Endodermal cell (in vitro differentiated cells): ENCODE measurements around the gene FKBP1A. TPM values are rescaled to one million over a fixed set of nuclear protein-coding genes. Genes with fewer than 3 reads are reported as not detected.

Source experiments
- DNase-seq: peaks from one replicate; pipeline ENCODE4 v3.0.0-alpha.2; 2017
- H3K27ac ChIP-seq: 2 replicates; pipeline ENCODE4 v1.5.1; 2013; ENCODE audit warnings: mild to moderate bottlenecking, low read depth, low read length, moderate library complexity
- H3K27me3 ChIP-seq: 2 replicates; pipeline ENCODE4 v1.6.1; 2013; ENCODE audit warnings: mild to moderate bottlenecking, low read length, moderate library complexity; ENCODE audit not compliant: insufficient read depth, control insufficient read depth, poor library complexity, severe bottlenecking
- H3K36me3 ChIP-seq: 2 replicates; pipeline ENCODE4 v1.7.0; 2013; ENCODE audit warnings: mild to moderate bottlenecking, low read length, moderate library complexity; ENCODE audit not compliant: control insufficient read depth, insufficient read depth
- H3K4me1 ChIP-seq: one replicate; pipeline ENCODE4 v1.7.0; 2013; ENCODE audit warnings: low read length; ENCODE audit not compliant: control insufficient read depth, insufficient read depth
- H3K4me3 ChIP-seq: 2 replicates; pipeline ENCODE4 v1.5.1; 2013; ENCODE audit warnings: mild to moderate bottlenecking, low read length, moderate library complexity
- H3K9ac ChIP-seq: 2 replicates; pipeline ENCODE4 v1.6.1; 2013; ENCODE audit warnings: mild to moderate bottlenecking, low read length, moderate library complexity; ENCODE audit not compliant: poor library complexity, severe bottlenecking; ENCODE audit errors: extremely low read depth
- H3K9me3 ChIP-seq: 2 replicates; pipeline ENCODE4 v1.6.1; 2013; ENCODE audit warnings: mild to moderate bottlenecking, low read length, moderate library complexity; ENCODE audit not compliant: control insufficient read depth
- H3K27ac Mint-ChIP-seq: 2 replicates; pipeline ENCODE4 v1.8.0; 2020; ENCODE audit warnings: mixed read lengths
- H3K27me3 Mint-ChIP-seq: 2 replicates; pipeline ENCODE4 v1.8.0; 2021; ENCODE audit warnings: mild to moderate bottlenecking, mixed read lengths; ENCODE audit not compliant: insufficient read depth
- H3K36me3 Mint-ChIP-seq: 2 replicates; pipeline ENCODE4 v1.8.0; 2020; ENCODE audit warnings: low read depth, mixed read lengths
- H3K4me1 Mint-ChIP-seq: 2 replicates; pipeline ENCODE4 v1.8.0; 2020; ENCODE audit warnings: mixed read lengths
- H3K4me3 Mint-ChIP-seq: 2 replicates; pipeline ENCODE4 v1.8.0; 2020; ENCODE audit warnings: mild to moderate bottlenecking, moderate library complexity, mixed read lengths
- H3K9me3 Mint-ChIP-seq: 2 replicates; pipeline ENCODE4 v1.8.0; 2020; ENCODE audit warnings: mild to moderate bottlenecking, mixed read lengths
- CTCF ChIP-seq: fragments of 200-600 bp; sonication (generic); conservative IDR thresholded peaks from 2 replicates; pipeline ENCODE4 v1.5.0; 2021; ENCODE audit warnings: antibody characterized with exemption, mild to moderate bottlenecking
- WGBS, 2 experiments: methylation state at CpG; one replicate each; pipeline versions ENCODE4 v1.1.5 to v1.1.7; 2013; ENCODE audit warnings: missing lambda C conversion rate in 2 of 2, mixed read lengths in 1 of 2; ENCODE audit not compliant: insufficient coverage in 1 of 2, insufficient read length in 1 of 2; 5-methylcytosine and 5-hydroxymethylcytosine counted together
- total RNA-seq, 2 donors: library from RNA; stranded (reverse); fragmentation: NEBNext Ultra II Directional in 1 of 2; extraction: Animal tissue kit (Norgen Biotek cat#: 25700) in 1 of 2; gene quantifications; 2 replicates in 1 of 2; 3 replicates in 1 of 2; pipeline ENCODE4 v1.2.1, GENCODE V29; 2021

FKBP1A gene
- total RNA-seq, 2 donors from 2014 or later = 181 to 185 TPM

- H3K9me3 ChIP-seq = no peaks in the 10 kb centered on the region
- Mint-ChIP-seq H3K4me3 (peak overlapping the region; percentile 81), H3K27ac (peak overlapping the region; percentile 81), H3K9me3 (peaks cover 2% of the 10 kb centered on the region), H3K4me1 (peaks cover 32% of the 10 kb centered on the region), H3K36me3 (peaks cover 6% of the 10 kb centered on the region), H3K27me3 (peaks cover 23% of the 10 kb centered on the region)
- peaks cover 7% of the 10 kb centered on the region for H3K4me1 ChIP-seq
- no peak for DNase-seq
- H3K4me3 ChIP-seq = peak overlapping the region; percentile 86
- H3K9ac ChIP-seq = no peak overlapping the region
- no peak overlapping the region for H3K27ac ChIP-seq
- H3K36me3 ChIP-seq = peaks cover 22% of the 10 kb centered on the region
- H3K27me3 ChIP-seq = peaks cover 16% of the 10 kb centered on the region
- no peak for TF ChIP-seq CTCF
- 86% methylated on average over 14 to 16 of the region's 16 CpGs for WGBS, 2 experiments
These were observed 2.1 kb downstream of the FKBP1A start for GRCh38 chr20:1390581-1391403.

- Histone ChIP-seq H3K27me3 (peaks cover 8% of the 10 kb centered on the region), H3K9me3 (no peaks in the 10 kb centered on the region), H3K27ac (no peak overlapping the region), H3K36me3 (peaks cover 25% of the 10 kb centered on the region), H3K4me1 (peaks cover 7% of the 10 kb centered on the region), H3K4me3 (peak overlapping the region; percentile 86), H3K9ac (no peak overlapping the region)
- TF ChIP-seq CTCF = no peak
- Mint-ChIP-seq H3K9me3 (peaks cover 2% of the 10 kb centered on the region), H3K27me3 (peaks cover 15% of the 10 kb centered on the region), H3K4me1 (peaks cover 32% of the 10 kb centered on the region), H3K27ac (peak overlapping the region; percentile 81), H3K36me3 (peaks cover 6% of the 10 kb centered on the region), H3K4me3 (peak overlapping the region; percentile 81)
- no peak for DNase-seq
- WGBS, 2 experiments = 81 to 82% methylated on average over 4 to 5 of the region's 6 CpGs
These were observed 2.9 kb downstream of the FKBP1A start for GRCh38 chr20:1389703-1390580.

DNA sequence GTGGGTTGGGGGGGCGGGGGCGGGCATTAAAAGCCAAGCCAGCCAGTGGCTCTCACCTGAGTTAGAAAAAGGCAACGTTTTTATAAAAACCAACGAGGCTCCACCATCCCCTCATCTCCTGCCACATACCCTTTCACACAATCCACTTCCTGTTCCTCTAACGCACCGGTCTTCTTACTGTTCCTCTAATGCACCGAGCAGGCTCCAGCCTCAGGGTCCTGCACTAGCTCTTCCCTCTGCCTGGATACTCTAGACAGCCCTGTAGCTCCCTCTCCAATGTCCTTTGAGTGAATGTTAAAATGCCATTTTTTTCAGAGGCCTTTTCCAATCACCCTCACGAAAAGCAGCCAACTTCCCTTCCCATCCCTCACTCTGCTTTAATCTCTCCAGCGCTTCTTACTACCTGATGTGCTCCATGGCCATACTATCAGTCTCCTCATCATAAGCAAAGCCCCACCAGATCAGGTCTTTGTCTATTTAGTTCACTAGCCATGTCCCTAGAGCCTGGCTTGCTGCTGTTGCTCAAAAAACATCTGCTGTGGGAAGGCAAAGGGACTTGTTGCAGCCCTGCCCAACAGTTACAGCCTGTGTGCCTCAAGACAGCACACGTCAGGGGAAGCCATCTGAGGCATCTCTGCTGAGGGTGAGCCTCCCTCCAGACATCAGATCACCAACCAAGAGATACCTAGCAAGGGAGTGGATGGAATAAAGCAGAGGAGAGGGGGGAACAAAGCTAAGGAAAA is 3.9 kb downstream of the FKBP1A start:
- peaks cover 35% of the 10 kb centered on the region for H3K4me1 Mint-ChIP-seq
- Histone ChIP-seq H3K36me3 (peaks cover 25% of the 10 kb centered on the region), H3K9ac (no peak overlapping the region), H3K4me1 (peaks cover 7% of the 10 kb centered on the region), H3K27ac (no peak overlapping the region), H3K27me3 (no peaks in the 10 kb centered on the region), H3K9me3 (no peaks in the 10 kb centered on the region), H3K4me3 (no peak overlapping the region)
- peak overlapping the region; percentile 56 for H3K27ac Mint-ChIP-seq
- peaks cover 4% of the 10 kb centered on the region for H3K27me3 Mint-ChIP-seq
- 85 to 100% methylated on average over 4 to 10 of the region's 10 CpGs for WGBS, 2 experiments
- peaks cover 6% of the 10 kb centered on the region for H3K36me3 Mint-ChIP-seq
- no peak for DNase-seq
- no peak for TF ChIP-seq CTCF
- peaks cover 2% of the 10 kb centered on the region for H3K9me3 Mint-ChIP-seq
- H3K4me3 Mint-ChIP-seq = no peak overlapping the region
